GM19240 (cell line): ENCODE data around the gene COL27A1.

Experiments used
- DNase-seq: peaks from one replicate; pipeline ENCODE4 v3.0.0; 2011; ENCODE audit warnings: low spot score; ENCODE audit not compliant: insufficient read length

Gene COL27A1

GRCh38 chr9:114206221-114206789 lies 51.0 kb downstream of the COL27A1 start:
- no peak for DNase-seq

DNA sequence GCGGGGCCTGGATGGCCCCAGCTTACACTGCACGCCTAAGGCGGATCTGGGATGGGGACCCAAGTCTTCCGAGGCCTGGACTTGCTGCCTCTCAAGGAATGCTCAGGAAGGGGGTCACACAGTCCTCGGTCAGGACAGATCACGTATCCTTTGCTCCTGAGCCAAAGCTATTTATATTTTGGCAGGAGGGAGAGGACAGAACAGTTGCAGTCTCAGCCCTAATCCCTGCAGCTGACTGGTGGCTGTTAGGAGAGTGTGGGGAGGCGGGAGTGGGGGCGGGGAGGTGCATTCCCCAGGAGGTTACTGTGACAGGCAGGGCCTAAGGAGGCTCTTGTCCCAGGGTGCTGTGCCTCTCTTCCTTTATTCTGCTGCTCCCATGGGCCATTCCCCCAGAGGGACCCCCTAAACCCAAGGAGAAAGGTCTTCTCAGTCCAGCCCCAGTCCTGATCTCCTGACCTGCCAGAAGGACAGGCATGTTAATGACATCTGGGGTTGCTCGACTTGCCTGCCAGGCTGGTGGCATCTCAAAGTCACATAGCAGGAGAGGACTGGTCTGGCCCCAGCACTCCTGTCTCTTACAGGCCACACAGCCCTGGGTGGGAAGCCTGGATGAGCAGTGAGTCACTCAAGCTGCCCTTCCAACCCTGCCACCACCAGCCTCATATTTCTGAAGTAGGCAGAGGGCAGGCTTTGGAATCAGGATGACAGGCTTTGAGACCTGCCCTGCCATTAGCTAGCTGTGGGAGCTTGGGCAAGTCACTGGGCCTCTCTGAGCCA lies 51.9 kb downstream of the COL27A1 start:
- no peak for DNase-seq

DNA sequence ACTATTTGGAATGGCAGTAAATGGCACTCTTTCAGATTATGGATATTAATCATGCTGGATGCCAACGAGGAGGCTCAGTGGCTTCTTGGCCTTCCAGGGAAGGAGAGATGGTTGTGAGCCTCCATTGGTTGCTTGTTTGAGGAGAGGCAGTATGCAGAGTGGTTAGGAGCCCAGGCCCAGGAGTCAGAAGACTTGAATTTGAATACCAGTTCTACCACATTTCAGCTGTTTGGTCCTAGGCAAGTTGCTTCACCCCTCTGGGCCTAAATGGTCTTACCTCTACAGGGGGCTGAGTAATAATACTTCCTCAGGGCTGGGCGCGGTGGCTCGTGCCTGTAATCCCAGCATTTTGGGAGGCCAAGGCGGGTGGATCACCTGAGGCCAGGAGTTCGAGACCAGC lies 52.5 kb downstream of the COL27A1 start:
- no peak for DNase-seq

DNA sequence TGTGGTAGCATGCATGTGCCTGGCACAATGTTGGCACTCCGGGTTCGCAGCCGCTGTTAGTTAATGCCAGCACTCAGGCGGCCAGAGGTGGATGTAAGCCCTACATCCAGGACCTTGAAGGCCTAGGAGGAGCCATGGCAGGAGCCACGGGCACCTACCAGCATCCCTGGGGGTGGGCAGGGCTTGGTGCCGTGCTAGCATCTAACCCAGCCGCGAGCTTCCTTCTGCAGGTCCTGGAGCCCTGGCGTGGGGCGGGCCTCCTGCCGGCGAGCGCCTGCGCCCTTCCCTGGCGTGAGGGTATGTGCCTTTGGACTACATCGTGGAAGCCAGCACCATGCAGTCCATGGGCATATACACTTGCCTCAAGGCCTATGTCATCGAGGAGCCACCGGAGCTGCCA lies 53.8 kb downstream of the COL27A1 start:
- DNase-seq = no peak

GRCh38 chr9:114210136-114210535 lies 54.8 kb downstream of the COL27A1 start:
- DNase-seq = no peak

GRCh38 chr9:114210691-114211276 lies 55.4 kb downstream of the COL27A1 start:
- no peak for DNase-seq

DNA sequence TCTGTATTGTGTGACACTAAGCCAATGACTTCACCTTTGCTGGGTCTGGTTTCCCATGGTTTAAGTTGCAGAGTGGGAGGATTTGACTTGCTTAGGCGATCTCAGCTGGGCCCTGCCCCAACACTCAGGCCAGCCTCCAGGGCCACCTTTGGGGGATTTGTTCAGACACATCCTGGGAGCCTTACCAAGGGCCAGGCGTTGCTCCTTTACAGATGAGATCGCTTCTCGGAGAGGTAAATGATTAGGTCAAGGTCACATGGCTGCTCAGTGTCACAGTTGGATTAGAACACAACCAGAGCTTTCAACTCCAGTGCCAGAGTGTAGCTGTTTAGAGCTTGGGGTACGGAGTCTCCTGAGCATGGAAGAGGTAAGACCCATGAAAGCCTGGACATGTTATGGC lies 57.5 kb downstream of the COL27A1 start:
- DNase-seq = no peak

DNA sequence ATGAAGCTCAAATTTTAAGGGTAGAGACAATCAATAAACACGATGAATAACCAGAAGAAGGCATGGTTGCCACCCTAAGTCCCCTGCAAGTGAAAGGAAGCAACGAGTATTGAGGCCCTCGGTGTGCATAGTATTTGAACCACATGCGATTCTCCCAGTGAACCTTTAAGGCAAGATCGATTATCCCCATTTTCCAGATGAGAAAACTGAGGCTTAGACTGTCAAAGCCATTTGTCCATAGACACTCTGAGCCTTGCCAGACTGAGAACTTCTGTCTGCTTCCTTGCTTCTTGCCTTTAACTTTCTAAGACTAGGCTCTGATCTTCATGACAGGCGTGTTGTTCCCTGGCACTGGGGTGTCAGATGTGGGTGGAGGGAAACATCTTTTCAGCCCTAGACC lies 58.2 kb downstream of the COL27A1 start:
- no peak for DNase-seq

GRCh38 chr9:114214181-114214580 lies 58.8 kb downstream of the COL27A1 start:
- DNase-seq = no peak

DNA sequence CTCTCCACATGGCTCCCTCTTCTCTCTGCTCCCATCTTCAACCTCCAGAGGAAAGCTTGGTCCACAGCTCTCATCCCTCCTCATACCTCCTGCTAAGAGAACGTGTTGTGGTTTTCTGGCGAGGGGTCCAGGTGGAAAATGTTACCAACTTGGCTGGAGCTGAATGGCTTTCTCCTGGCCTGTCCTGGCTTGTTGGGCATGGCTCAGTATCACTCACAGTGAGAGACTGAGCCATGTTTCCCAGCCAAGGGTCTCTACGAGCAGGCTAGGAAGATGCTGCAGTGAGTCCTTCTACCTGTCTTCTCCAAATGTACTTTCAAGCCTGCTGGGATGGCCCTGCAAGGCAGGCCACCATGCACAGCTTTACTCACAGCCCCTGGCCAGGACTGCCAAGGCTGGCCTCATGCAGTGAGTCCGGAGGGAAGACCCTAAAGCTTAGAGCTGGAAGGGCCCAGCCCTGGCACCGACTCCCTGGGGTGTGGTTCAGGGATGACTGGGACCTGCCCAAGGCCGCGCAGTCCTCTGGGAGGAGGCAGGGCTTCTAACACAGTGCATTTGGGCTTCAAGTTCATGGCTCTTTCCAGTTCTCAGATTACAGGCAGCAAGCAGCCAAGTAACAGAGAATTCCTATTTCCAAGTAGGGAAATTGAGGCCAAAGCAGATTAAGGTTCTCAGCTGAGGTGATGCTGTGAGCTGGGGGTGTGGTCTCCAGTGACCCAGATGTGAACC lies 59.5 kb downstream of the COL27A1 start:
- DNase-seq = no peak

DNA sequence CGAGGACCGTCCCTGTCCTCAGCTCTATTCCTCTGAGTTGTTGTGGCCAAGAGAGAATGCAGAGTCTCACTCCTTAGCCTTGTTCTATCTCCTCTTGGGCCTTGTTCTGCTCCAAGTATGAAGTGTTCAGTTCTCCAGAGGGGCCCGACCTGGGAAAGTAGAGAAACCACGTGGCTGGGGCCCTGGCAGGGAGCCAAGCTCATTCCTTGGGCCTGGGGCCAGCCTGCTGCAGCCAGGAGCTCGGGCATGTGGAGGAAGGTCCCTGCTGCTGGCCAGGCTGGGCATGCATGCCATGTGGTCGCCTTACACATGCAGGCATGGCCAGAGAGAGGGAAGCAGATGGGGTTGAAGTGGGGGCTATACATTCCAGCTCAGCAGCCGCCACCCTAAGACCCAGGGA lies 60.7 kb downstream of the COL27A1 start:
- DNase-seq = no peak

DNA sequence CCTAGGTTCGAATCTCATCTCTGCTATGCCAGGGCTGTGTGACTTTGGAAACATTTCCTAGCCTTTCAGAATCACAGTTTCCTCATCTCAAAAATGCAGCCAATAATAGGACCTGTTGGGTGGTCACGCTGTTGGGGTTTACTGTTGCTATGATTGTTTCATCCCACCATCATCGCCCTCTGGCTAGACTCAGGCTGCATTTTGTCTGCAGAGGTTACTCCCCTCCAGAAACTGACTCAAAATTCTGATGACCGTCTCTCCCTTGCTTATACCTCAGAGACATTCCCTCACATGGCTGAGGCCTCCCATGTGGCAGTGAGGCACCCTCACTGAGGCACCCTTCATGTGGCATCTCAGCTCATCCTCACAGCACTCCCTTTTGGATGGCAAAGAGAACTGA lies 61.6 kb downstream of the COL27A1 start:
- no peak for DNase-seq

- DNase-seq = no peak
These were observed 63.2 kb downstream of the COL27A1 start for GRCh38 chr9:114218264-114219120.

DNA sequence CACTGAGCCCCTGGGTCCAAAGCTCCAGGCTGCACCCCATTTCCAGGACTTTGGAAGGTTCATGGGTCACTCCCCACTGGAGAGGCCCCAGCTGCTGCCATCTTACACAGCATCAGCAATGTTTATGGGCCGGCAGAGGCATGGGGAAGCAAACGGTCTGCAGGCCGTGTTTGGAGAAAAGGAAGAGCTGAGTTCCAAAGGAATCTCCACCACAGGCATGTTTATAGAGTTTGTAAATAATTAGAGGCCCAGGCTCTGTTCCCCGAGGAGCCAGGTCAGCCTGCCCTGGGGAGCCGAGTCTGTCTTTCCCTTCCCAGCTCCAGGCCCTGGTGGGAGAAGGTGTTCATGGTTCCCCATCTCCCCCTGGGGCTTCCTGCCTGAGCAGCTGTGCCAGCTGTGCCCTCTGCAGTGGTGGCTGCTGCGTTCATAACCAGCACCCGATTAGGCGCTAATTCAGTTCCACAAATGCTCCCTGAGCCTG lies 64.8 kb downstream of the COL27A1 start:
- no peak for DNase-seq

DNA sequence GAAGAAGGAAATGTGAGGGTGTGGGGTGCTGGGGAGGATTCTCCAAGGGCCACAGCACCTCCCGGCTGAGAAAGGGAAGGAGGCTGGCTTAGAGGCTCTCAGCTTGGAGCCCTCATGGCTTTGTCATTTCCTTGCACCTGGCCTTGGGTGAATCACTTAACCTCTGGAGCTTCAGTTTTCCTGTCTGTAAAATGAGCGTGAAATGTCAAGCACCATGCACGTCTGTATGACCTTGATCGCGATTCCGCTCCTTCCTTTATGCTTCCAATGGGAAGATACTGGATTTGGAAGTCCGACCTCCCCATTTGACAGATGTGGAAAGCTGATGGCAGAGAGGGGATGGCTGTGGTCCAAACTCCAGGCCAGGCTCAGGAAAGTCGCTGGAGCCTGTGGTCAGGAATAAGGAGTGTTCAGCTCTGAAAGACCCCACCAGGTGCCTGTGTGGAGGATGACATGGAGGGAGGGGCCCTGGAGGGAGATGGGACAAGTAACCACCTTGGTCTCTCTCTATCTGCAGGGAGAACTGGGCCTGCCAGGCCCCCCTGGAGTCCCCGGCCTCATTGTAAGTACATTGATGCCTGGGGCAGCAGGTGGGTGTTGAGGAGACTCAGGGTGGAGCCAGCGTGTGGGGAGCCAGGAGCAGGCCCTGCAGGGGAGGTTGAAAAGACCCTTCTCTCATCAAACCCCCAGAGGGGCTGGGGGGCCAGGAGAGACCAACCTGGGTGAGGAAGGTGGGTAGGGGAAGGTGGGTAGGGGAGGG lies 66.5 kb downstream of the COL27A1 start:
- DNase-seq = no peak

GRCh38 chr9:114223564-114224246 lies 68.4 kb downstream of the COL27A1 start:
- no peak for DNase-seq

DNA sequence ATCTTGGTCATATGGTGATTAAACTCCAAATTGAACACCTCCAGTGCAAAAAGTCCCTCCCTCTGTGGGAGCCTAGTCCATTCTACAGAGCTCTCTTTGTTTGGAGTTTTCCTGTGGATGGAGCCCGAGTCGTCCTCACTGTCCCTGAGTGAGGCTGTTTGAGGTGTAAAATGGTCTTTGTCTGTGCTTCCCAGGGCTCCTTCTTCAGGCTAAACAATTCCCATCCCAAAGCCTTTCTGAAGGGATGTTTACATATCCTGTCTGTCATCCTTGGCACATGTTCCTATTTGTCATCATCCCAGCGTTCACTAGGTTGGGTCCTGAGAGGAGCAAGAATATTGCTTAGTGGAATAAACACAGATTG lies 68.9 kb downstream of the COL27A1 start:
- no peak for DNase-seq

DNA sequence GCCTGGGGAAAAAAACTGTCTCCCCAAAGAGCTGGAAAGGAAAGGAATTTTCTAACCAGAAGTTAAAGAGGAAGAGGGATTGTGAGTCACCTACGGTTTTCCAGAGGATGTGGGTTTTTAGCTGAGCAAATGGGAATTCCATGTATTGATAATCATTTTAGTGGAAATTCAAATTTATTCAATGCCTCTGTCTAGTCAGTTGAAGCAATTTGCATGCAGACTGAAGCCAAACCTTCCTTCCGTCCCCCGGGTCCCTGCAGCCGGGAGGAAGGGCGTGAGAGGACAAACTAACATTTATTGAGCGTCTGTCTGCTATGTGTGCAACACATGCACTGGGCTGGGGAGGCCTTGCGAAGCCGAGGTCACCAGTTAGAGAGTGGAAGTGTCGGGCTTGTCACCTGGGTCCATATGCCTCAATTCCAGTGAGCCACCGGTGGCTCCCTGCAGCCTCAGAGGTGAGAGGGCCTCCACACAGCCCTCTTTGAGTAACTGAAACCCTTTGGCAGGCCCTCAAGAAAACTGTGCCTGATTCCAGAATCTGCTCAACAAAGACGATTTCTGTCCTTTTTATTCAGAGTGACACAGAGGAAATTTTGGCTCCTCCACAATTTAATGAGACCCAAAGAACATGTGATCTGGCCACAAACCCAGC lies 70.3 kb downstream of the COL27A1 start:
- no peak for DNase-seq
